HEK293 (cell line): ENCODE results near the gene FBXO2.

ENCODE experiments used
- CTCF ChIP-seq: fragments of 450-650 bp; formaldehyde crosslinking; IDR thresholded peaks from 2 replicates; pipeline ENCODE4 v1.5.1; 2016; ENCODE audit warnings: missing biosample characterization, missing genetic modification characterization
- REST ChIP-seq: fragments of 450-650 bp; formaldehyde crosslinking; IDR thresholded peaks from 2 replicates; pipeline ENCODE4 v1.5.1; 2016; ENCODE audit warnings: missing biosample characterization, missing genetic modification characterization
- TRIM28 ChIP-seq: IDR thresholded peaks from 2 replicates; pipeline ENCODE4 v1.6.1; 2011; ENCODE audit warnings: low read length, control low read depth, borderline replicate concordance
- ZBTB20 ChIP-seq: fragments of 450-650 bp; formaldehyde crosslinking; IDR thresholded peaks from 2 replicates; pipeline ENCODE4 v1.5.1; 2016; ENCODE audit warnings: missing biosample characterization, missing genetic modification characterization
- ZFP41 ChIP-seq: fragments of 450-650 bp; formaldehyde crosslinking; IDR thresholded peaks from 2 replicates; pipeline ENCODE4 v1.5.1; 2016; ENCODE audit warnings: missing biosample characterization, missing genetic modification characterization, borderline replicate concordance
- ZNF175 ChIP-seq: fragments of 450-650 bp; formaldehyde crosslinking; IDR thresholded peaks from 2 replicates; pipeline ENCODE4 v1.5.1; 2016; ENCODE audit warnings: missing biosample characterization, missing genetic modification characterization
- ZNF274 ChIP-seq, 2 experiments: fragments of 200-500 bp in 1 of 2; fragments of 450-650 bp in 1 of 2; sonication (Bioruptor generic) in 1 of 2; formaldehyde crosslinking in 1 of 2; IDR thresholded peaks; 2 replicates each; pipeline versions ENCODE4 v1.5.1 to v1.6.1; 2014 to 2016; ENCODE audit warnings: borderline replicate concordance in 1 of 2, inconsistent platforms in 1 of 2, low read length in 1 of 2, missing biosample characterization in 1 of 2, missing genetic modification characterization in 1 of 2

- no peak for TF ChIP-seq CTCF (tag by site-specific recombination)
- no peak for TF ChIP-seq REST (tag by site-specific recombination)
- TF ChIP-seq TRIM28 = no peak
- no peak for TF ChIP-seq ZNF274 (IDR thresholded peaks at IDR 0.05; ENCODE audit: low read length)
- no peak for TF ChIP-seq ZNF274 (tag by site-specific recombination; IDR thresholded peaks at IDR 0.05; ENCODE audit: borderline replicate concordance)
- TF ChIP-seq ZBTB20 (tag by site-specific recombination) = no peak
- no peak for TF ChIP-seq ZFP41 (tag by site-specific recombination)
- no peak for TF ChIP-seq ZNF175 (tag by site-specific recombination)
Measured at GRCh38 chr1:11651017-11651416, 3.2 kb downstream of the FBXO2 start.
